ENCODE data around the gene RPTOR.
"Not testable (repeated sequence)": the region's sequence is repeated elsewhere in the genome, so short reads cannot be mapped to it uniquely, and the experiment has no call there.

Gene RPTOR

DNA sequence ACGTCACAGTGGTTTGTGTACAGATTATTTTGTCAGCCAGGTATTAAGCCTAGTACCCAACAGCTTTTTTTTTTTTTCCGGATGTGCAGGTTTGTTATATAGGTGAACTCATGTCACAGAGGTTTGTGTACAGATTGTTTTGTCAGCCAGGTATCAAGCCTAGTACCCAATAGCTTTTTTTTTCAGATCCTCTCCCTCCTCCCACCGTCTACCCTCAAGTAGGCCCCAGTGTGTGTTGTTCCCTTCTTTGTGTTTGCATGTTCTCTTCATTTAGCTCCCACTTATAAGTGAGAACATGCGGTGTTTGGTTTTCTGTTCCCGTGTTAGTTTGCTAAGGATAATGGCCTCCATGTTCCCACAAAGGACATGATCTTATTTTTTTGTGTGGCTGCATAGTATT, 19.9 kb downstream of the RPTOR start:
- no peaks in the 10 kb centered on the region for H3K36me3 ChIP-seq (ENCODE audit: control insufficient read depth, insufficient read depth, low read length)
- peaks cover 86% of the 10 kb centered on the region for H3K27me3 ChIP-seq (ENCODE audit: control insufficient read depth, insufficient read depth, low read length)
- no peaks in the 10 kb centered on the region for H3K9me3 ChIP-seq (ENCODE audit: control insufficient read depth, insufficient read depth, low read length)

GRCh38 chr17:80565343-80566053, 20.9 kb downstream of the RPTOR start:
- Histone ChIP-seq H3K27me3 (ENCODE audit: control insufficient read depth, insufficient read depth, low read length) (peaks cover 85% of the 10 kb centered on the region), H3K9me3 (ENCODE audit: control insufficient read depth, insufficient read depth, low read length) (no peaks in the 10 kb centered on the region), H3K9ac (ENCODE audit: low read depth, low read length) (no peak overlapping the region), H3K36me3 (ENCODE audit: control insufficient read depth, insufficient read depth, low read length) (no peaks in the 10 kb centered on the region), H3K4me3 (ENCODE audit: low read depth, low read length) (no peak overlapping the region), H3K4me1 (ENCODE audit: control insufficient read depth, insufficient read depth, low read length) (no peaks in the 10 kb centered on the region)

More for the DNA sequence above, 19.9 kb downstream of the RPTOR start:
- Histone ChIP-seq H3K9ac (ENCODE audit: low read depth, low read length) (no peak overlapping the region), H3K4me1 (ENCODE audit: control insufficient read depth, insufficient read depth, low read length) (no peaks in the 10 kb centered on the region), H3K4me3 (ENCODE audit: low read depth, low read length) (no peak overlapping the region)

GRCh38 chr17:80566054-80566400, 21.4 kb downstream of the RPTOR start:
- peaks cover 86% of the 10 kb centered on the region for H3K27me3 ChIP-seq (ENCODE audit: control insufficient read depth, insufficient read depth, low read length)
- H3K36me3 ChIP-seq (ENCODE audit: control insufficient read depth, insufficient read depth, low read length), result no peaks in the 10 kb centered on the region
- H3K9ac ChIP-seq (ENCODE audit: low read depth, low read length), result no peak overlapping the region
- no peaks in the 10 kb centered on the region for H3K4me1 ChIP-seq (ENCODE audit: control insufficient read depth, insufficient read depth, low read length)
- no peak overlapping the region for H3K4me3 ChIP-seq (ENCODE audit: low read depth, low read length)
- H3K9me3 ChIP-seq (ENCODE audit: control insufficient read depth, insufficient read depth, low read length), result no peaks in the 10 kb centered on the region

- Histone ChIP-seq H3K36me3 (ENCODE audit: control insufficient read depth, insufficient read depth, low read length) (no peaks in the 10 kb centered on the region), H3K9me3 (ENCODE audit: control insufficient read depth, insufficient read depth, low read length) (no peaks in the 10 kb centered on the region), H3K4me1 (ENCODE audit: control insufficient read depth, insufficient read depth, low read length) (no peaks in the 10 kb centered on the region), H3K9ac (ENCODE audit: low read depth, low read length) (no peak overlapping the region), H3K27me3 (ENCODE audit: control insufficient read depth, insufficient read depth, low read length) (peaks cover 68% of the 10 kb centered on the region), H3K4me3 (ENCODE audit: low read depth, low read length) (no peak overlapping the region)
These were observed 23.6 kb downstream of the RPTOR start for GRCh38 chr17:80568246-80568645.

GRCh38 chr17:80569924-80570323, 25.3 kb downstream of the RPTOR start:
- Histone ChIP-seq H3K36me3 (ENCODE audit: control insufficient read depth, insufficient read depth, low read length) (no peaks in the 10 kb centered on the region), H3K4me1 (ENCODE audit: control insufficient read depth, insufficient read depth, low read length) (no peaks in the 10 kb centered on the region), H3K9me3 (ENCODE audit: control insufficient read depth, insufficient read depth, low read length) (no peaks in the 10 kb centered on the region), H3K27me3 (ENCODE audit: control insufficient read depth, insufficient read depth, low read length) (peaks cover 51% of the 10 kb centered on the region), H3K9ac (ENCODE audit: low read depth, low read length) (no peak overlapping the region), H3K4me3 (ENCODE audit: low read depth, low read length) (no peak overlapping the region)

- Histone ChIP-seq H3K9ac (ENCODE audit: low read depth, low read length) (no peak overlapping the region), H3K27me3 (ENCODE audit: control insufficient read depth, insufficient read depth, low read length) (peaks cover 18% of the 10 kb centered on the region), H3K4me1 (ENCODE audit: control insufficient read depth, insufficient read depth, low read length) (no peaks in the 10 kb centered on the region), H3K36me3 (ENCODE audit: control insufficient read depth, insufficient read depth, low read length) (no peaks in the 10 kb centered on the region), H3K4me3 (ENCODE audit: low read depth, low read length) (no peak overlapping the region), H3K9me3 (ENCODE audit: control insufficient read depth, insufficient read depth, low read length) (no peaks in the 10 kb centered on the region)
These were observed 29.1 kb downstream of the RPTOR start for GRCh38 chr17:80573701-80574100.

GRCh38 chr17:80574496-80574895, 29.9 kb downstream of the RPTOR start:
- Histone ChIP-seq H3K9me3 (ENCODE audit: control insufficient read depth, insufficient read depth, low read length) (no peaks in the 10 kb centered on the region), H3K27me3 (ENCODE audit: control insufficient read depth, insufficient read depth, low read length) (peaks cover 12% of the 10 kb centered on the region), H3K36me3 (ENCODE audit: control insufficient read depth, insufficient read depth, low read length) (no peaks in the 10 kb centered on the region), H3K4me3 (ENCODE audit: low read depth, low read length) (no peak overlapping the region), H3K4me1 (ENCODE audit: control insufficient read depth, insufficient read depth, low read length) (no peaks in the 10 kb centered on the region), H3K9ac (ENCODE audit: low read depth, low read length) (no peak overlapping the region)

GRCh38 chr17:80575057-80575875, 30.6 kb downstream of the RPTOR start:
- no peaks in the 10 kb centered on the region for H3K4me1 ChIP-seq (ENCODE audit: control insufficient read depth, insufficient read depth, low read length)
- H3K27me3 ChIP-seq (ENCODE audit: control insufficient read depth, insufficient read depth, low read length), result peaks cover 4% of the 10 kb centered on the region
- H3K9me3 ChIP-seq (ENCODE audit: control insufficient read depth, insufficient read depth, low read length), result no peaks in the 10 kb centered on the region
- no peaks in the 10 kb centered on the region for H3K36me3 ChIP-seq (ENCODE audit: control insufficient read depth, insufficient read depth, low read length)
- H3K4me3 ChIP-seq (ENCODE audit: low read depth, low read length), result no peak overlapping the region
- no peak overlapping the region for H3K9ac ChIP-seq (ENCODE audit: low read depth, low read length)

GRCh38 chr17:80577876-80578570, 33.4 kb downstream of the RPTOR start:
- H3K9ac ChIP-seq (ENCODE audit: low read depth, low read length), result no peak overlapping the region
- no peaks in the 10 kb centered on the region for H3K36me3 ChIP-seq (ENCODE audit: control insufficient read depth, insufficient read depth, low read length)
- H3K4me1 ChIP-seq (ENCODE audit: control insufficient read depth, insufficient read depth, low read length), result no peaks in the 10 kb centered on the region
- H3K4me3 ChIP-seq (ENCODE audit: low read depth, low read length), result no peak overlapping the region
- H3K27me3 ChIP-seq (ENCODE audit: control insufficient read depth, insufficient read depth, low read length), result no peaks in the 10 kb centered on the region
- H3K9me3 ChIP-seq (ENCODE audit: control insufficient read depth, insufficient read depth, low read length), result no peaks in the 10 kb centered on the region

DNA sequence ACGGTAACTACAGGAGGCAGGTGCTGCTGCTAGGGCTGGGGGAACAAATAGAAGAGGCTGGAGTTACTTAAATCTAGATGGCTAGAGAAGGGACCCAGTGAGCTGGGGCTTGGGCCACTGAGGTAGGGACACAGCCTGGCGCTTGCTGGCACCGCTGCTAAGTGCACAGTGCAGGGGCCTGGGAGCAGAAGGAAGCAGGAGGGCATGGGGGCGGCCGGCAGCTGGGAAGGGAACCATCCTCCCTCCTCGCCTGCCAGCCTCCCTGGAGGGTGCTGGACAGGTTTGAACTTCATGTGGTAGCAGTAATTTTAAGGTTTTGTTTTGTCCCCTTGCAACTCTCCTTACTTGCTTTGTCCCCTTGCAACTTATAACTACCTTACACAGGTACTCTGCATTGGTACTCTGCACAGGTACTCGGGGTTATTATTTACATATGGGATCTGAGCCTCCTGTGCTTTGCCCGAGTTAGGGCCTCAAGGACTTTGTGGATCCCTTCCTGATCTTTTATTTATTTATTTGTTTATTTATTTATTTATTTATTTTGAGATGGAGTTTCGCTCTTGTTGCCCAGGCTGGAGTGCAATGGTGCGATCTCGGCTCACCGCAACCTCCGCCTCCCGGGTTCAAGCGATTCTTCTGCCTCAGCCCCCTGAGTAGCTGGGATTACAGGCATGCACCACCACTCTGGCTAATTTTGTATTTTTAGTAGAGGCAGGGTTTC, 34.2 kb downstream of the RPTOR start:
- not testable (repeated sequence) for H3K4me3 ChIP-seq (ENCODE audit: low read depth, low read length); H3K36me3 ChIP-seq (ENCODE audit: control insufficient read depth, insufficient read depth, low read length); H3K27me3 ChIP-seq (ENCODE audit: control insufficient read depth, insufficient read depth, low read length); H3K9ac ChIP-seq (ENCODE audit: low read depth, low read length); H3K4me1 ChIP-seq (ENCODE audit: control insufficient read depth, insufficient read depth, low read length); H3K9me3 ChIP-seq (ENCODE audit: control insufficient read depth, insufficient read depth, low read length)

GRCh38 chr17:80582165-80582564, 37.5 kb downstream of the RPTOR start:
- Histone ChIP-seq H3K9ac (ENCODE audit: low read depth, low read length) (no peak overlapping the region), H3K27me3 (ENCODE audit: control insufficient read depth, insufficient read depth, low read length) (no peaks in the 10 kb centered on the region), H3K4me3 (ENCODE audit: low read depth, low read length) (no peak overlapping the region), H3K36me3 (ENCODE audit: control insufficient read depth, insufficient read depth, low read length) (no peaks in the 10 kb centered on the region), H3K9me3 (ENCODE audit: control insufficient read depth, insufficient read depth, low read length) (no peaks in the 10 kb centered on the region), H3K4me1 (ENCODE audit: control insufficient read depth, insufficient read depth, low read length) (no peaks in the 10 kb centered on the region)

All from iPS-15b (cell line).